ENCODE data around the gene ZBTB21.

The ZBTB21 gene

DNA sequence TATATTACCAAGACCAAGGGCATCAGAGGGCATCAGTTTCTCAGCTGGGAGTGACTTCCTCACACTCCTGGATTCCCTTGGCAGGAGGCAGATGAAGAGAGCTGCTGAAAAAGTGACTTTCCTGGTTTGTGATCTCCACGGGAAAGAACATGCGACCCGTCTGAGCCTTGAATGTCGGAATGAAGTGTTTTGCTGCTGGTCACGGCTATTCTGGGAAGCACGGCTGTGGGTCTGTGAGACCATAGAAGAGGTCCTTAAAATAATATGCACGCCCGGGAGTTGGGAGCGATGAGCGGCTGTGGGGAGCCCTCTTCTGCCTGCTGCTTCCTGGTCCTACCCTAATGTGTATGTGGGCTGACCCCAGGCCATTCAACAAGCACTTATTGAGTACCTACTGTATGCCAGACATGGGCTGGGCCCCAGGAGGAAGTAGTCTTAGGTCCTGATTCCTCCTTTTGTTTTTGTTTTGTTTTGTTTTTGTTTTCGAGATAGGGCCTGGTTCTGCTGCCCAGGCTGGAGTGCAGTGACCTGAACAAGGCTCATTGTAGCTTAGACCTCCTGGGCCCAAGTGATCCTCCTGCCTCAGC lies 47.8 kb upstream of the ZBTB21 start:
- no peak for TF ChIP-seq CTCF (conservative IDR thresholded peaks at IDR 0.05; ENCODE audit: low read depth, low read length)
- no peak overlapping the region for H3K4me2 ChIP-seq
- H2AFZ ChIP-seq (ENCODE audit: low read depth), result no peak overlapping the region
- H4K20me1 ChIP-seq (ENCODE audit: insufficient read depth), result no peaks in the 10 kb centered on the region
- H3K27ac ChIP-seq, result no peak overlapping the region
- no peak overlapping the region for H3K9ac ChIP-seq
- peaks cover 18% of the 10 kb centered on the region; the same call in 1 of the 2 replicates for H3K27me3 ChIP-seq (ENCODE audit: insufficient read depth, low read depth)
- H3K4me1 ChIP-seq (ENCODE audit: low read depth, poor library complexity, severe bottlenecking), result peaks cover 17% of the 10 kb centered on the region
- H3K36me3 ChIP-seq (ENCODE audit: insufficient read depth), result no peaks in the 10 kb centered on the region
- no peaks in the 10 kb centered on the region for H3K79me2 ChIP-seq (ENCODE audit: insufficient read depth, low read depth)
- no peak overlapping the region for H3K4me3 ChIP-seq (IDR thresholded peaks at IDR 0.05; ENCODE audit: insufficient read depth, low read depth, low read length)

- Histone ChIP-seq H3K36me3 (ENCODE audit: insufficient read depth) (no peaks in the 10 kb centered on the region), H3K27me3 (ENCODE audit: insufficient read depth, low read depth) (peaks cover 18% of the 10 kb centered on the region; the same call in 1 of the 2 replicates), H2AFZ (ENCODE audit: low read depth) (no peak overlapping the region), H3K27ac (no peak overlapping the region), H3K9ac (no peak overlapping the region), H4K20me1 (ENCODE audit: insufficient read depth) (no peaks in the 10 kb centered on the region), H3K4me1 (ENCODE audit: low read depth, poor library complexity, severe bottlenecking) (peaks cover 9% of the 10 kb centered on the region), H3K4me2 (no peak overlapping the region), H3K79me2 (ENCODE audit: insufficient read depth, low read depth) (no peaks in the 10 kb centered on the region), H3K4me3 (IDR thresholded peaks at IDR 0.05; ENCODE audit: insufficient read depth, low read depth, low read length) (no peak overlapping the region)
- no peak for TF ChIP-seq CTCF (conservative IDR thresholded peaks at IDR 0.05; ENCODE audit: low read depth, low read length)
Measured at GRCh38 chr21:42056996-42057689, 47.0 kb upstream of the ZBTB21 start.

- Histone ChIP-seq H3K4me2 (no peak overlapping the region), H3K79me2 (ENCODE audit: insufficient read depth, low read depth) (no peaks in the 10 kb centered on the region), H3K4me3 (IDR thresholded peaks at IDR 0.05; ENCODE audit: insufficient read depth, low read depth, low read length) (no peak overlapping the region), H2AFZ (ENCODE audit: low read depth) (no peak overlapping the region), H3K27ac (no peak overlapping the region), H3K4me1 (ENCODE audit: low read depth, poor library complexity, severe bottlenecking) (peaks cover 2% of the 10 kb centered on the region), H3K27me3 (ENCODE audit: insufficient read depth, low read depth) (peaks cover 18% of the 10 kb centered on the region; the same call in 1 of the 2 replicates), H4K20me1 (ENCODE audit: insufficient read depth) (no peaks in the 10 kb centered on the region), H3K9ac (no peak overlapping the region), H3K36me3 (ENCODE audit: insufficient read depth) (no peaks in the 10 kb centered on the region)
- no peak for TF ChIP-seq CTCF (conservative IDR thresholded peaks at IDR 0.05; ENCODE audit: low read depth, low read length)
Measured at GRCh38 chr21:42056468-42056867, 46.3 kb upstream of the ZBTB21 start.

DNA sequence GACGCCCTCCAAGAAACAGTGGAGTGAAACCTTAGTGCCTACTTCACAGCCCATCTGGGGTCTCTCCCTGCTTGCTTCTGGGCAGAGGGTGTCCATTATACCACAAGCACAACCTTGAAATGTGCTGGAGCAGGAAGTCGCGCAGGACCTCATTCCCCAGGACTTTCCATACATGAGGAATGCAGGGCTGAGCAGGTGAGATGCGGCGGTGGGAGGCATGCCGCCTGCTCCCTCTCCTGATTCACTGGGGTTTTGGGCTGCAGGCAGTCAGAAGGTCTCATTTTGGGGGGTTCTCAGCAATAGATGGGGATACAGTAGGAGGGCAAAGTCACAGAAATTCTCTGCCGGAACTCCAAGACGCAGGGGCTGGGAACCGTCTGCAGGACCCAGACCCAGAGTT lies 45.3 kb upstream of the ZBTB21 start:
- H3K4me3 ChIP-seq (IDR thresholded peaks at IDR 0.05; ENCODE audit: insufficient read depth, low read depth, low read length), result no peak overlapping the region
- H3K4me2 ChIP-seq, result no peak overlapping the region
- H2AFZ ChIP-seq (ENCODE audit: low read depth), result no peak overlapping the region
- no peak overlapping the region for H3K9ac ChIP-seq
- peaks cover 18% of the 10 kb centered on the region; the same call in 1 of the 2 replicates for H3K27me3 ChIP-seq (ENCODE audit: insufficient read depth, low read depth)
- H3K36me3 ChIP-seq (ENCODE audit: insufficient read depth), result no peaks in the 10 kb centered on the region
- no peak overlapping the region for H3K27ac ChIP-seq
- no peaks in the 10 kb centered on the region for H4K20me1 ChIP-seq (ENCODE audit: insufficient read depth)
- TF ChIP-seq CTCF (conservative IDR thresholded peaks at IDR 0.05; ENCODE audit: low read depth, low read length), result no peak
- no peaks in the 10 kb centered on the region for H3K79me2 ChIP-seq (ENCODE audit: insufficient read depth, low read depth)
- H3K4me1 ChIP-seq (ENCODE audit: low read depth, poor library complexity, severe bottlenecking), result no peaks in the 10 kb centered on the region
